Purkinje cell (primary cell): ENCODE data around the gene RUBCN. TPM values are rescaled to one million over a fixed set of nuclear protein-coding genes. Genes with fewer than 3 reads are reported as not detected.

Source experiments
- polyA plus RNA-seq: library from polyadenylated mRNA; unstranded; fragments of >200 nt; fragmentation: Nextera tagmentation; gene quantifications from 2 replicates; pipeline ENCODE4 v1.2.1, GENCODE V29; 2014

Gene RUBCN
- 11.6 and 17.3 TPM in 2 replicates for polyA plus RNA-seq

GRCh38 chr3:197736491-197737318 is at the start of gene RUBCN:
Gene RUBCN (minus strand): TSS chr3:197736904. CDS start chr3:197736719, 185 bp downstream.

GRCh38 chr3:197749601-197750395 is 13.1 kb upstream of the RUBCN start, which contains the start of gene FYTTD1:
Gene FYTTD1 (plus strand): TSS chr3:197749883. CDS start chr3:197749972, 89 bp downstream.

Other genes with a start within 250 kb of the RUBCN start
- gene BDH1, start 180.9 kb downstream of the RUBCN start, polyA plus RNA-seq, result 5.0 and 9.7 TPM in 2 replicates
- 29.0 and 32.1 TPM in 2 replicates for gene FYTTD1, start 13.0 kb upstream of the RUBCN start, polyA plus RNA-seq
- 6.2 and 6.9 TPM in 2 replicates for gene LRCH3, start 54.4 kb upstream of the RUBCN start, polyA plus RNA-seq
- gene RPL35A, start 213.3 kb upstream of the RUBCN start, polyA plus RNA-seq, result 936 and 952 TPM in 2 replicates
- 7.8 and 9.8 TPM in 2 replicates for gene LMLN, start 223.3 kb upstream of the RUBCN start, polyA plus RNA-seq